Caco-2 (cell line): ENCODE results near the gene BUD13. TPM values are rescaled to one million over a fixed set of nuclear protein-coding genes. Genes with fewer than 3 reads are reported as not detected.

Experiments used
- BruUV-seq: library from RNA; stranded (reverse); fragments of 400-500 nt; replicated peaks from 2 replicates; lab custom pipeline; 2021; lab: Mats Ljungman, UMichigan
- CTCF ChIA-PET: fragments of 300-600 bp; sonication (Branson Sonifier 250); formaldehyde crosslinking; loops from one replicate; lab custom pipeline; 2022; ENCODE audit warnings: antibody characterized with exemption; lab: Charles Lee
- POLR2A ChIA-PET: fragments of 300-600 bp; sonication (Branson Sonifier 250); formaldehyde crosslinking; loops from one replicate; lab custom pipeline; 2022; ENCODE audit warnings: antibody characterized with exemption; lab: Charles Lee
- DNase-seq, 2 experiments: peaks; one replicate each; pipeline versions ENCODE4 v3.0.0 to v3.0.0-alpha.2; 2020 to 2022
- H3K27me3 ChIP-seq: replicated peaks from 2 replicates; pipeline ENCODE4 v1.6.0; 2011; ENCODE audit warnings: low read length; ENCODE audit not compliant: control insufficient read depth, insufficient read depth
- H3K36me3 ChIP-seq: 2 replicates; pipeline ENCODE4 v1.5.1; 2011; ENCODE audit warnings: low read length; ENCODE audit not compliant: control insufficient read depth, insufficient read depth
- H3K4me1 ChIP-seq: fragments of 250-450 bp; sonication (Bioruptor Pico); 2 replicates; pipeline ENCODE4 v1.5.1; 2020; ENCODE audit warnings: mild to moderate bottlenecking
- H3K4me3 ChIP-seq: 2 replicates; pipeline ENCODE4 v1.5.1; 2011; ENCODE audit warnings: low read depth, mild to moderate bottlenecking, control low read depth, low read length
- H3K9me3 ChIP-seq: fragments of 250-450 bp; sonication (Bioruptor Pico); 2 replicates; pipeline ENCODE4 v1.5.1; 2020; ENCODE audit warnings: mild to moderate bottlenecking, moderate library complexity
- H3K27ac Mint-ChIP-seq: one replicate; pipeline ENCODE4 v1.8.0; 2022; ENCODE audit warnings: mixed read lengths; ENCODE audit not compliant: unreplicated experiment
- H3K27me3 Mint-ChIP-seq: one replicate; pipeline ENCODE4 v1.8.0; 2022; ENCODE audit warnings: mixed read lengths; ENCODE audit not compliant: insufficient read depth, unreplicated experiment
- H3K36me3 Mint-ChIP-seq: one replicate; pipeline ENCODE4 v1.8.0; 2022; ENCODE audit warnings: mild to moderate bottlenecking, mixed read lengths; ENCODE audit not compliant: insufficient read depth, unreplicated experiment
- H3K4me1 Mint-ChIP-seq: one replicate; pipeline ENCODE4 v1.8.0; 2022; ENCODE audit warnings: low read depth, mixed read lengths; ENCODE audit not compliant: unreplicated experiment
- H3K4me3 Mint-ChIP-seq: one replicate; pipeline ENCODE4 v1.8.0; 2022; ENCODE audit warnings: mild to moderate bottlenecking, moderate library complexity, mixed read lengths; ENCODE audit not compliant: unreplicated experiment
- H3K9me3 Mint-ChIP-seq: one replicate; pipeline ENCODE4 v1.8.0; 2022; ENCODE audit warnings: mixed read lengths; ENCODE audit not compliant: unreplicated experiment
- CTCF ChIP-seq, 2 experiments: fragments of 200-600 bp in 1 of 2; IDR thresholded peaks; 1 replicate in 1 of 2; 2 replicates in 1 of 2; pipeline versions ENCODE4 v1.5.1 to v1.8.0; 2011 to 2022; ENCODE audit warnings: antibody characterized with exemption in 1 of 2, control low read depth in 1 of 2, inconsistent platforms in 1 of 2, low read depth in 1 of 2, low read length in 1 of 2, mild to moderate bottlenecking in 1 of 2, moderate library complexity in 1 of 2; ENCODE audit not compliant: insufficient read depth in 1 of 2, severe bottlenecking in 1 of 2, unreplicated experiment in 1 of 2
- intact Hi-C: fragments of 100-400 bp; cut with micrococcal nuclease; formaldehyde crosslinking; loops from one replicate; pipeline ENCODE4 v1.10.0; 2022; ENCODE audit not compliant: unreplicated experiment
- total RNA-seq: library from RNA; stranded (reverse); gene quantifications from 2 replicates; pipeline ENCODE4 v1.2.3, GENCODE V29; 2022

The BUD13 gene
- total RNA-seq, 1 experiment from 2014 or later = 42.6 TPM

- Mint-ChIP-seq H3K9me3 (no peaks in the 10 kb centered on the region), H3K4me1 (peaks cover 6% of the 10 kb centered on the region), H3K36me3 (no peaks in the 10 kb centered on the region), H3K27me3 (peaks cover 9% of the 10 kb centered on the region), H3K4me3 (no peak overlapping the region), H3K27ac (no peak overlapping the region)
- Histone ChIP-seq H3K4me3 (no peak overlapping the region), H3K4me1 (no peaks in the 10 kb centered on the region), H3K27me3 (no peaks in the 10 kb centered on the region; the same call in 1 of the 2 replicates), H3K36me3 (no peaks in the 10 kb centered on the region), H3K9me3 (no peaks in the 10 kb centered on the region)
- DNase-seq = no peak
- POLR2A ChIA-PET = no interaction called here
- no peak for TF ChIP-seq CTCF (IDR thresholded peaks at IDR 0.05; ENCODE audit: insufficient read depth in 1 of 2, low read depth in 1 of 2, low read length in 1 of 2, severe bottlenecking in 1 of 2, unreplicated experiment in 1 of 2)
- CTCF ChIA-PET = no interaction called here
- intact Hi-C loops = no loop called here
- no TSS peak for BruUV-seq
Measured at GRCh38 chr11:116724813-116725212, 48.0 kb downstream of the BUD13 start.

GRCh38 chr11:116723511-116723910 lies 49.3 kb downstream of the BUD13 start:
- H3K27ac Mint-ChIP-seq = no peak overlapping the region
- intact Hi-C loops = no loop called here
- DNase-seq = no peak
- peaks cover 7% of the 10 kb centered on the region for H3K27me3 Mint-ChIP-seq
- POLR2A ChIA-PET = no interaction called here
- BruUV-seq = no TSS peak
- no peak for TF ChIP-seq CTCF (IDR thresholded peaks at IDR 0.05; ENCODE audit: insufficient read depth in 1 of 2, low read depth in 1 of 2, low read length in 1 of 2, severe bottlenecking in 1 of 2, unreplicated experiment in 1 of 2)
- H3K4me1 ChIP-seq = no peaks in the 10 kb centered on the region
- no peaks in the 10 kb centered on the region for H3K9me3 ChIP-seq
- CTCF ChIA-PET = interaction anchor here (1.5 kb wide), 1 partner anchor 9 kb away, joined by 7 read pairs; no protein-coding TSS in a partner anchor
- H3K36me3 ChIP-seq = no peaks in the 10 kb centered on the region
- H3K27me3 ChIP-seq = no peaks in the 10 kb centered on the region; the same call in 1 of the 2 replicates
- peaks cover 6% of the 10 kb centered on the region for H3K4me1 Mint-ChIP-seq
- no peak overlapping the region for H3K4me3 ChIP-seq
- no peaks in the 10 kb centered on the region for H3K9me3 Mint-ChIP-seq
- no peak overlapping the region for H3K4me3 Mint-ChIP-seq
- no peaks in the 10 kb centered on the region for H3K36me3 Mint-ChIP-seq

- no peak for TF ChIP-seq CTCF (IDR thresholded peaks at IDR 0.05; ENCODE audit: insufficient read depth in 1 of 2, low read depth in 1 of 2, low read length in 1 of 2, severe bottlenecking in 1 of 2, unreplicated experiment in 1 of 2)
- Mint-ChIP-seq H3K27ac (no peak overlapping the region), H3K4me3 (no peak overlapping the region), H3K9me3 (no peaks in the 10 kb centered on the region), H3K4me1 (peaks cover 6% of the 10 kb centered on the region), H3K36me3 (no peaks in the 10 kb centered on the region), H3K27me3 (peaks cover 4% of the 10 kb centered on the region)
- DNase-seq = no peak
- BruUV-seq = no TSS peak
- Histone ChIP-seq H3K4me3 (no peak overlapping the region), H3K27me3 (no peaks in the 10 kb centered on the region; the same call in 1 of the 2 replicates), H3K4me1 (no peaks in the 10 kb centered on the region), H3K36me3 (no peaks in the 10 kb centered on the region), H3K9me3 (no peaks in the 10 kb centered on the region)
- ChIA-PET POLR2A (no interaction called here), CTCF (interaction anchor here (1.5 kb wide), 1 partner anchor 10 kb away, joined by 7 read pairs; no protein-coding TSS in a partner anchor)
- intact Hi-C loops = no loop called here
Measured at GRCh38 chr11:116721988-116722387, 50.8 kb downstream of the BUD13 start.
